Umbilical cord (tissue), 2 donors: Measurements from ENCODE around the gene PTK6. TPM values are rescaled to one million over a fixed set of nuclear protein-coding genes. Genes with fewer than 3 reads are reported as not detected.

Experiments used
- DNase-seq: peaks from one replicate; pipeline ENCODE4 v3.0.0-alpha.2; 2015; ENCODE audit warnings: low spot score
- total RNA-seq: library from RNA; depleted of rRNA; stranded (reverse); fragments of >200 nt; gene quantifications from one replicate; pipeline ENCODE4 v1.2.3, GENCODE V29; 2014; ENCODE audit warnings: low replicate concordance; ENCODE audit not compliant: insufficient read depth

PTK6 gene
- total RNA-seq, 1 donor from 2014 or later, result 1.2 TPM

GRCh38 chr20:63543733-63544132 lies 6.6 kb upstream of the PTK6 start:
- no peak for DNase-seq

GRCh38 chr20:63543131-63543530 lies 6.0 kb upstream of the PTK6 start:
- DNase-seq, result no peak

- DNase-seq, result no peak
Measured at GRCh38 chr20:63542696-63543095, 5.5 kb upstream of the PTK6 start.

GRCh38 chr20:63542031-63542559 lies 4.9 kb upstream of the PTK6 start:
- no peak for DNase-seq

- no peak for DNase-seq
Measured at GRCh38 chr20:63541371-63541770, 4.2 kb upstream of the PTK6 start.

GRCh38 chr20:63540417-63541186 lies 3.4 kb upstream of the PTK6 start:
- no peak for DNase-seq

- DNase-seq, result no peak
Measured at GRCh38 chr20:63539441-63540370, 2.5 kb upstream of the PTK6 start.

- DNase-seq, result no peak
Measured at GRCh38 chr20:63539092-63539430, 1.9 kb upstream of the PTK6 start.

- no peak for DNase-seq
Measured at GRCh38 chr20:63538204-63539091, 1.3 kb upstream of the PTK6 start.

GRCh38 chr20:63537525-63538203 lies 488 bp upstream of the PTK6 start:
- peak; percentile 91 for DNase-seq

GRCh38 chr20:63536241-63536977 lies 767 bp downstream of the PTK6 start:
- no peak for DNase-seq

GRCh38 chr20:63534831-63535651 lies 2.1 kb downstream of the PTK6 start:
- no peak for DNase-seq

GRCh38 chr20:63534427-63534830 lies 2.7 kb downstream of the PTK6 start:
- DNase-seq, result no peak

- no peak for DNase-seq
Measured at GRCh38 chr20:63533871-63534393, 3.2 kb downstream of the PTK6 start.

GRCh38 chr20:63533388-63533787 lies 3.8 kb downstream of the PTK6 start:
- DNase-seq, result no peak

GRCh38 chr20:63532449-63532971 lies 4.7 kb downstream of the PTK6 start:
- no peak for DNase-seq

GRCh38 chr20:63531686-63532448 lies 5.3 kb downstream of the PTK6 start:
- DNase-seq, result no peak

- DNase-seq, result no peak
Measured at GRCh38 chr20:63530788-63531160, 6.4 kb downstream of the PTK6 start.
